HG03095 (cell line): ENCODE results near the gene ALKBH3.
A peak's percentile ranks its signal among the peaks of the same experiment; 100 is the strongest.

Experiments used
- ATAC-seq: cut with Tn5 transposase; IDR thresholded peaks from one replicate; pipeline ENCODE4 v1.9.1; 2021; ENCODE audit warnings: moderate library complexity; ENCODE audit not compliant: unreplicated experiment

Gene ALKBH3

GRCh38 chr11:43892851-43893250, 12.2 kb downstream of the ALKBH3 start:
- no peak for ATAC-seq

GRCh38 chr11:43894546-43894945, 13.9 kb downstream of the ALKBH3 start:
- no peak for ATAC-seq

- ATAC-seq: no peak
Measured at GRCh38 chr11:43895601-43896000, 15.0 kb downstream of the ALKBH3 start.

GRCh38 chr11:43898574-43898973, 17.9 kb downstream of the ALKBH3 start:
- ATAC-seq: no peak

GRCh38 chr11:43899094-43899493, 18.5 kb downstream of the ALKBH3 start:
- ATAC-seq: no peak

- ATAC-seq: no peak
Measured at GRCh38 chr11:43901551-43901950, 20.9 kb downstream of the ALKBH3 start.

GRCh38 chr11:43903078-43903477, 22.4 kb downstream of the ALKBH3 start:
- ATAC-seq: no peak

GRCh38 chr11:43903969-43904368, 23.3 kb downstream of the ALKBH3 start:
- no peak for ATAC-seq

- ATAC-seq: no peak
Measured at GRCh38 chr11:43904742-43905535, 24.3 kb downstream of the ALKBH3 start.

GRCh38 chr11:43905813-43906241, 25.2 kb downstream of the ALKBH3 start:
- ATAC-seq: no peak

- ATAC-seq: peak; percentile 52
Measured at GRCh38 chr11:43907028-43907975, 26.7 kb downstream of the ALKBH3 start.

GRCh38 chr11:43908191-43908590, 27.6 kb downstream of the ALKBH3 start:
- no peak for ATAC-seq

GRCh38 chr11:43908683-43909082, 28.1 kb downstream of the ALKBH3 start:
- ATAC-seq: no peak

GRCh38 chr11:43913829-43914380, 33.3 kb downstream of the ALKBH3 start:
- no peak for ATAC-seq

GRCh38 chr11:43914466-43914865, 33.8 kb downstream of the ALKBH3 start:
- no peak for ATAC-seq

- no peak for ATAC-seq
Measured at GRCh38 chr11:43916621-43917020, 36.0 kb downstream of the ALKBH3 start.

GRCh38 chr11:43917851-43918250, 37.2 kb downstream of the ALKBH3 start:
- no peak for ATAC-seq

- no peak for ATAC-seq
Measured at GRCh38 chr11:43918662-43919061, 38.0 kb downstream of the ALKBH3 start.

GRCh38 chr11:43919852-43920597, 39.4 kb downstream of the ALKBH3 start:
- no peak for ATAC-seq

GRCh38 chr11:43920598-43921419, 40.2 kb downstream of the ALKBH3 start:
- ATAC-seq: peak; percentile 59
